ENCODE data around the gene SIRPG.

SIRPG gene

DNA sequence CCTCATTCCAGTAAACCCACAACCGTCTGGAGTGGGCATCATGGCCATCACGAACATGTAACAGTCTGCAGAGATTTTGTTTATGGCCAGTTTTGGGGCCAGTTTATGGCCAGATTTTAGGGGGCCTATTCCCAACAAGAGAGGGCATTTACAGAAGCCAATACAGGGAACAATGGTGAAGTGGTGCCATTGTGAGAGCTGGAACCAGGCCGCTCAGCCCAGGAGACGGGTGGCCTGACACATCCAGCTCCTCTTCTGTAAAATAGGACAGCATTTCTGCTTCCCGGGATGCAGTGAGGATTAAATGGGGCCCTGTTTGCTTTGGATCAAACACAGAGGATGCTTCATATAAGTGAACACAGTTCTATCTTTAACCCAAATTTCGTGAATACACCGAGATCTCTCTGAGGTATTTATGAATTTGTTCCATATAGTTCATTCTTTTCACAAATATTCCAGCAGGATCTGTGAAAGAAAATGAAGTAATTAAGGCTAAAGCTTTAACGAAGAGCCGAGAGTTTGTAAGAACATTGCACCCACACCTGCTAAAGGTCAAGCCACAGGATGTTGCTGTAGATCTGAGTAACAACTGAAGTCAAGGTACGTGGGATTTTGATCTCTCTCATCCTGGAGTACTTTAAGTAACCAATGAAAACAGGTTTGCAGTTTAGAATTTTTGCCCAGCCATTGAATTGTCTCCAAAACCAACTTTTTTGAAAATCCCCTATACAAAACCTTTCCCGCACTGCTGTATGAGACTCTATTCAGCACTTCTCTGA lies 14.5 kb upstream of the SIRPG start:
- Histone ChIP-seq H3K9me3 (ENCODE audit: control insufficient read depth, low read length) (peaks cover 7% of the 10 kb centered on the region), H3K36me3 (ENCODE audit: control insufficient read depth, insufficient read depth, low read length) (no peaks in the 10 kb centered on the region), H3K4me3 (ENCODE audit: extremely low read depth, insufficient read depth, low read length, poor library complexity, severe bottlenecking) (no peak overlapping the region), H3K4me1 (ENCODE audit: control insufficient read depth, insufficient read depth, low read length, poor library complexity, severe bottlenecking) (no peaks in the 10 kb centered on the region), H3K27ac (ENCODE audit: low read depth, low read length, severe bottlenecking) (no peak overlapping the region)
- 86 to 96% methylated on average over 3 to 6 of the region's 11 CpGs for WGBS, 2 experiments (ENCODE audit: insufficient coverage in 2 of 2)

DNA sequence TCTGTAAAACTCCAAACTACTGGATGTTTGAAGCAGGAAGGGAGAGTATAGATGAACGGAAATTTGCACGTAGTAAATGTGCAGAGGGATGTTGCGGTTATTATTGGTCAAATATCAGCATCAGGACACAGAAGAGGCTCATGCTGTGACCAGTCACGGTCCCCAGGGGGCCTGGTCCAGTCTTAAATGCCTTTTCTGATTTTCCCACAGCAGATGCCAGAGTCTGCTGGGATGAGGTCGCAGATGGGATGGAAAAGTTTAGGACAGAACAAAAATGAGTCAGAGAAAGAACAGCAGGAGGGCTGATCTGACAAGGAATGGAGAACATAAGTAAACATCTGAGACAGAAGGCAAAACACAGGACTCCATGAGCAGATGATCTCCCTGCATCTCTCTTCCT lies 11.7 kb upstream of the SIRPG start:
- H3K36me3 ChIP-seq (ENCODE audit: control insufficient read depth, insufficient read depth, low read length), result no peaks in the 10 kb centered on the region
- no peak overlapping the region for H3K4me3 ChIP-seq (ENCODE audit: extremely low read depth, insufficient read depth, low read length, poor library complexity, severe bottlenecking)
- no peaks in the 10 kb centered on the region for H3K4me1 ChIP-seq (ENCODE audit: control insufficient read depth, insufficient read depth, low read length, poor library complexity, severe bottlenecking)
- WGBS, 2 experiments (ENCODE audit: insufficient coverage in 2 of 2), result 72 to 100% methylated on average over 3 to 5 of the region's 5 CpGs
- peaks cover 7% of the 10 kb centered on the region for H3K9me3 ChIP-seq (ENCODE audit: control insufficient read depth, low read length)
- no peak overlapping the region for H3K27ac ChIP-seq (ENCODE audit: low read depth, low read length, severe bottlenecking)

DNA sequence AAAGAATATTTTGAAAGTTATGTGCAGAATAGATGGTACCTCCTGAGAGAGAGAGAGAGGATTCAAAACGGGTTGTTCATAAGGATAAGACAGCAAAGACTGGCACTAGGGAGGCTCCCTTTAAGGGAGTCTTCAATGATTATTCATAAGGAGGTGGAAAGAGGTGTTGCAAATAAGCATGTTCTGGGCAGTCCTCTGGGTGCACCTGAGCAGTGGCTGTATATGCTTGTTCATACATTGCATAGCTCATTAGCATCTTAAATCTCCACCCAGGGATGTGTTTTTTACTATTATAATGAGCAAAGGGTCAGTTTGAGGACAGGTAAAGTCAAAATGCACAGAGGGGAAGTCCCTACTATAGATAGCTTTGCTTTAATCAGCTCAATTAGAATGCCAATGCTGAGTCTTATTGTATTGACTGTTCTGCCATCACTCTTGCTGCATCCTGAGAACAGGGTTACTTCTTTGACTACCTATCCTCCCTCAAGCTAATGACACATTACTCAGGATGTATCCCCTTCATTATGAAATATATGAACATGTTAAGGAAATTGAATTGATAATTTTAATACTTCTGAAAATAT lies 10.0 kb upstream of the SIRPG start:
- Histone ChIP-seq H3K4me1 (ENCODE audit: control insufficient read depth, insufficient read depth, low read length, poor library complexity, severe bottlenecking) (no peaks in the 10 kb centered on the region), H3K4me3 (ENCODE audit: extremely low read depth, insufficient read depth, low read length, poor library complexity, severe bottlenecking) (no peak overlapping the region), H3K9me3 (ENCODE audit: control insufficient read depth, low read length) (peaks cover 7% of the 10 kb centered on the region), H3K36me3 (ENCODE audit: control insufficient read depth, insufficient read depth, low read length) (no peaks in the 10 kb centered on the region), H3K27ac (ENCODE audit: low read depth, low read length, severe bottlenecking) (no peak overlapping the region)
- 79 to 91% methylated on average over 1 of the region's 1 CpG for WGBS, 2 experiments (ENCODE audit: insufficient coverage in 2 of 2)

DNA sequence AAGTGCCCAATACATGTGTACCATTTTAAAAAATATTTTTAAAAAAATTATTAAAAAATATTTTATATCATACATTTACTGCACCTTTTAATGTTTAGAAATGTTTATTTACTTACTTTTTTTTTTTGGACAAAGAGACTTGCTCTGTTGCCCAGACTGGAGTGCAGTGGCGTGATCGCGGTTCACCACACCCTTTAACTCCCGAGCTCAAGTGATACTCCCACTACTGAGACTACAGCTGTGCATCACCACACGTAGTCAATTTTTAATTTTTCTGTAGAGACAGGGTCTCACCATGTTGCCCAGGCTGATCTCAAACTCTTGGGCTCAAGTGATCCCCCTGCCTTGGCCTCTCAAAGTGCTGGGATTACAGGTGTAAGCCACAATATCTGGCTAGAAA lies 9.2 kb upstream of the SIRPG start:
- Histone ChIP-seq H3K4me1 (ENCODE audit: control insufficient read depth, insufficient read depth, low read length, poor library complexity, severe bottlenecking) (no peaks in the 10 kb centered on the region), H3K36me3 (ENCODE audit: control insufficient read depth, insufficient read depth, low read length) (no peaks in the 10 kb centered on the region), H3K4me3 (ENCODE audit: extremely low read depth, insufficient read depth, low read length, poor library complexity, severe bottlenecking) (no peak overlapping the region), H3K27ac (ENCODE audit: low read depth, low read length, severe bottlenecking) (no peak overlapping the region), H3K9me3 (ENCODE audit: control insufficient read depth, low read length) (peaks cover 7% of the 10 kb centered on the region)
- 65 to 98% methylated on average over 4 of the region's 5 CpGs for WGBS, 2 experiments (ENCODE audit: insufficient coverage in 2 of 2)

DNA sequence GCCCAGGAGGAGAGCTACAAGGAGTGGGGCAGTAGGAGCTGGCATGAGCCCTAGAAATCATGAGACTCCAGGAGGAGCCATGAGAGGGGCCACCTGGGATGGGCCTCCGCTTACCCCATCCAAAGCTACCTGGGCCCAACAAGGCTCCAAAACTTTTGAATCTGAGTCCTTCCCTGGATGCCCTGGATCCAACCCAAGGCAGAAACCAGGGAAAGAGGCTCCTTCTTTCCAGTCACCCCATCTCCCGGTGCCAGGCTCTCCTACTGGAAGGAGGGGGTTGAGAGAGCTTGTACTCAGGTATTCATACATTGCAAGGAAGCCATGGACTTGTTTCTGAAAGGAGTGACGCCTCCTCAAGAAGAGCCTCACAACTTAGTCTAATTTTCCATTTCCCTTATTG lies 7.8 kb upstream of the SIRPG start:
- 100% methylated on average over 1 of the region's 3 CpGs for WGBS, 2 experiments (ENCODE audit: insufficient coverage in 2 of 2)
- Histone ChIP-seq H3K4me1 (ENCODE audit: control insufficient read depth, insufficient read depth, low read length, poor library complexity, severe bottlenecking) (no peaks in the 10 kb centered on the region), H3K9me3 (ENCODE audit: control insufficient read depth, low read length) (no peaks in the 10 kb centered on the region), H3K4me3 (ENCODE audit: extremely low read depth, insufficient read depth, low read length, poor library complexity, severe bottlenecking) (no peak overlapping the region), H3K36me3 (ENCODE audit: control insufficient read depth, insufficient read depth, low read length) (no peaks in the 10 kb centered on the region), H3K27ac (ENCODE audit: low read depth, low read length, severe bottlenecking) (no peak overlapping the region)

DNA sequence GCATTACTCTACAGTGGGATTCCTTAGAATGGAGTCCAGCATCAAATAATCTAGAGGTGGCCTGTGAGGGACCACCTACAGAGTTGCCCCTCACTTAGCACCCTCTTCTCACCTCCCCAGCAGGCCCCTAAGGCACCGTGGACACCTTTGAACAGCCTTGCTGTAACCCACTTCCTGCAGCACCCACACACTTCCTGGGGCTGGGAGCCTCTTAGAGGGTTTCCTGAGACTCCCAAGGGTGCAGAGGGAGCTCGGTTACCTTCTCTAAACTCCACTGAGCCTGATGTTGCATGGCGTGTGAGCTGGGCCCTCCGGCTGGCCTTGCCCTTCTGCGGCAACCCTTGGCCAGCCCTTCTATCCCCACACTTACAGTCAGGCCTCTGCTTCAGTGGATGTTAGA lies 7.3 kb upstream of the SIRPG start:
- no peak overlapping the region for H3K4me3 ChIP-seq (ENCODE audit: extremely low read depth, insufficient read depth, low read length, poor library complexity, severe bottlenecking)
- WGBS, 2 experiments (ENCODE audit: insufficient coverage in 2 of 2), result 90 to 100% methylated on average over 1 to 2 of the region's 5 CpGs
- H3K36me3 ChIP-seq (ENCODE audit: control insufficient read depth, insufficient read depth, low read length), result no peaks in the 10 kb centered on the region
- H3K9me3 ChIP-seq (ENCODE audit: control insufficient read depth, low read length), result no peaks in the 10 kb centered on the region
- H3K4me1 ChIP-seq (ENCODE audit: control insufficient read depth, insufficient read depth, low read length, poor library complexity, severe bottlenecking), result no peaks in the 10 kb centered on the region
- H3K27ac ChIP-seq (ENCODE audit: low read depth, low read length, severe bottlenecking), result no peak overlapping the region

DNA sequence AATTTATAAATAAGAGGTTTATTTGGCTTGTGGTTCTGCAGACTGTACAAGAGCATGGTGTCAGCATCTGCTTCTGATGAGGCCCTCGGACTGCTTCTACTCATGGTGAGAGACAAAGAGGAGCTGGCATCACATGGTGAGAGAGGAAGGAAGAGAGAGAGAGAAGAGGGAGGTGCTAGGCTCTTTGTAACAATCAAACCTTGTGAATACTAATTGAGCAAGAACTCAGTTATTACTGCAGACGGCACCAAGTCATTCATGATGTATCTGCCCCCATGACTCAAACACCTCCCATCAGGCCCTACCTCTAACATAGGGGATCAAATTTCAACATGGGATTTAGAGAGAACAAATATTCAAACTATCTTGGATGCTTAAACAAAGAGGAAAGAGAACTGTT lies 6.3 kb upstream of the SIRPG start:
- no peak overlapping the region for H3K4me3 ChIP-seq (ENCODE audit: extremely low read depth, insufficient read depth, low read length, poor library complexity, severe bottlenecking)
- no peaks in the 10 kb centered on the region for H3K36me3 ChIP-seq (ENCODE audit: control insufficient read depth, insufficient read depth, low read length)
- no peak overlapping the region for H3K27ac ChIP-seq (ENCODE audit: low read depth, low read length, severe bottlenecking)
- no peaks in the 10 kb centered on the region for H3K9me3 ChIP-seq (ENCODE audit: control insufficient read depth, low read length)
- 81 to 100% methylated on average over 1 to 2 of the region's 2 CpGs for WGBS, 2 experiments (ENCODE audit: insufficient coverage in 2 of 2)
- H3K4me1 ChIP-seq (ENCODE audit: control insufficient read depth, insufficient read depth, low read length, poor library complexity, severe bottlenecking), result no peaks in the 10 kb centered on the region

DNA sequence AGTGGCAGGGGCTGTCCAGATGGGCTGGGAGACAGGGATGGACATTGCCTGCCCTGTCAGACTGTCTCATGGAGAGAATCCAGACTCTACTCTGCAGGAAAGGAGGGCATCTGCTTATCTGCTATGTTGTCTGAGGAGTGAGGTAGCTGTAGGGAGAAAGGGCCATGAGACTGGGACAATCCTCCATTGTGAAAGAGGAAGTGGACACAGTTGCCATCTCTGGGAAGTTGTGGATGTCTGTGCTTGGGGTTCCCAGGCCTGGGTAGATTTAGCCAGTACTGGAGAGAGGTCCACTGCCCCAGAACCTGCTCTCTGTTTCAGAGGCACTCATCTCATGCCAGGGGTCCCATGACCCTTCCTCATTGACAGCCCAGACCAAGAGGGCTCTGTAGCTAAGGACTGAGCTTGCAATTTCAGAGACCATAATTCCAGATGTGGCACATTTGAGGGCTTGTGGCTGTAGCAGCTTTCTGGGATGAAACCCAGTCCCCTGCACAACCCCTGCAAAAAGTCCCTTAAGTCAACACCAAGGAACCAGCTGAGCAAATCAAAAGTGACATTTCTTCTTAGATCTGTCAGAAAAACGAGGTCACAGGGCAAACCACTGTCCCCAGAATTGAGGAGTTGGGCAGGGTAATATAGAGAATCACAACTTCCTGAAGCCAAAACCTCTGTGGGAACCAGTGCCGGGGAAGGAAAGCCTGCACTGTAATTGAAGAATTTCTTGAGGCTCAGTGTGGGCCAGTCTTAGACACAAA lies 4.1 kb upstream of the SIRPG start:
- 88 to 100% methylated on average over 1 to 2 of the region's 2 CpGs for WGBS, 2 experiments (ENCODE audit: insufficient coverage in 2 of 2)
- no peaks in the 10 kb centered on the region for H3K36me3 ChIP-seq (ENCODE audit: control insufficient read depth, insufficient read depth, low read length)

DNA sequence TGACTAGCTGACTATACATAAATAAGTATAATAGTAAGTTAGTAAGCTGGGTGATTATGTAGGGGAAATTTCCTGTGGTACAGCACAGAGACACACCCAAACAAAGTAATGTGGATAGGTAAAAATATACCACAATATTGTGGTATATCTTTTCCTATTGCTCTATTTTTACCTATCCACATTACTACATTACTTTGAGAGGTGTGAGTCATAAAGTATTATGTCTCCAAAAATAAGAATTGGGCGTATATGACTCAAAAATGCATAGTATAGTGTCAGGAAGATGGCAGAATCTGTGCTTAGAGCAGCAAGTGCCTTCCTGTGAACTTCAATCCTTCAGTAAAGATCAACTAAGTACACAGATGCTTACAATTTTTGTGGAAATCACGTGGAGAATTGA lies 2.7 kb upstream of the SIRPG start:
- Histone ChIP-seq H3K27ac (ENCODE audit: low read depth, low read length, severe bottlenecking) (no peak overlapping the region), H3K36me3 (ENCODE audit: control insufficient read depth, insufficient read depth, low read length) (no peaks in the 10 kb centered on the region), H3K4me1 (ENCODE audit: control insufficient read depth, insufficient read depth, low read length, poor library complexity, severe bottlenecking) (no peaks in the 10 kb centered on the region), H3K4me3 (ENCODE audit: extremely low read depth, insufficient read depth, low read length, poor library complexity, severe bottlenecking) (no peak overlapping the region), H3K9me3 (ENCODE audit: control insufficient read depth, low read length) (no peaks in the 10 kb centered on the region)
- WGBS, 2 experiments (ENCODE audit: insufficient coverage in 2 of 2), result no CpG with 5 or more reads among the region's 2 CpGs

More for the DNA sequence above, 4.1 kb upstream of the SIRPG start:
- no peak overlapping the region for H3K27ac ChIP-seq (ENCODE audit: low read depth, low read length, severe bottlenecking)
- H3K9me3 ChIP-seq (ENCODE audit: control insufficient read depth, low read length), result no peaks in the 10 kb centered on the region
- no peak overlapping the region for H3K4me3 ChIP-seq (ENCODE audit: extremely low read depth, insufficient read depth, low read length, poor library complexity, severe bottlenecking)
- H3K4me1 ChIP-seq (ENCODE audit: control insufficient read depth, insufficient read depth, low read length, poor library complexity, severe bottlenecking), result no peaks in the 10 kb centered on the region

DNA sequence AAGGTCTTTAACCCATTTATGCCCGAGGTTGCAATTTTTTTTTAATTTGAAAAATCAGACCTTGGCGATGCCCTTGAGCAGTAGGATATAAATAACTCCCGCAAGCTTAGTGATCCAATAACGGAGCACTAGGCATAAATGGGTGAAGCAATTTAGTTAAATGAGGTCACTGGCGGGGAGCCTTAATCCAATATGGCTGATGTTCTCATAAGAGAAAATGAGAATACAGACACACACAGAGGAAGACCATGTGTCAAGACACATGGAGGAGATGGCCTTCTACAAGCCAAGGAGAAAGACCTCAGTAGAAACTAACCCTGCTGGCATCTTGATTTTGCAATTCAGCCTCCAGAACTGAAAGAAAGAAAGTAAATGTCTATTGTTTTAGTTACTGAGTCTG lies 735 bp downstream of the SIRPG start:
- Histone ChIP-seq H3K4me1 (ENCODE audit: control insufficient read depth, insufficient read depth, low read length, poor library complexity, severe bottlenecking) (no peaks in the 10 kb centered on the region), H3K9me3 (ENCODE audit: control insufficient read depth, low read length) (no peaks in the 10 kb centered on the region), H3K27ac (ENCODE audit: low read depth, low read length, severe bottlenecking) (no peak overlapping the region), H3K36me3 (ENCODE audit: control insufficient read depth, insufficient read depth, low read length) (no peaks in the 10 kb centered on the region), H3K4me3 (ENCODE audit: extremely low read depth, insufficient read depth, low read length, poor library complexity, severe bottlenecking) (no peak overlapping the region)
- 81% methylated on average over 5 of the region's 5 CpGs for WGBS, 2 experiments (ENCODE audit: insufficient coverage in 2 of 2)

DNA sequence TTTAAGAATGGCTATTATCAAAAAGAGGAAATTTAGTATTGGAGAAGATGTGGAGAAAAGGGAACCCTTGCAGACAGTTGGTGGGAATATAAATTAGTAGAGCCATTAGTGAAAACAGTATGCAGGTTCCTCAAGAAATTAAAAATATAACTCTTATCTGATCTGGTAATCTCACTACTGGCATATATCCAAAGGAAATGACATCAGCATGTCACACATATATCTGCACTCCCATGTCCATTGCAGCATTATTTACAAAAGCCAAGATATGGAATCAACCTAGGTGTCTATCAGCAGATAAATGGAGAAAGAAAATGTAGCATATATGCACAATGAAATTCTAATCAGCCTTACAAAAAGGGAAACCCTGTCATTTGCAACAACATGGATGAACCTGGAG lies 2.6 kb downstream of the SIRPG start:
- Histone ChIP-seq H3K4me3 (ENCODE audit: extremely low read depth, insufficient read depth, low read length, poor library complexity, severe bottlenecking) (no peak overlapping the region), H3K4me1 (ENCODE audit: control insufficient read depth, insufficient read depth, low read length, poor library complexity, severe bottlenecking) (no peaks in the 10 kb centered on the region), H3K27ac (ENCODE audit: low read depth, low read length, severe bottlenecking) (no peak overlapping the region), H3K9me3 (ENCODE audit: control insufficient read depth, low read length) (no peaks in the 10 kb centered on the region), H3K36me3 (ENCODE audit: control insufficient read depth, insufficient read depth, low read length) (no peaks in the 10 kb centered on the region)

Data from mesodermal cell (in vitro differentiated cells).